Vagina (tissue), 2 donors: ENCODE measurements around the gene NOTCH4. TPM values are rescaled to one million over a fixed set of nuclear protein-coding genes. Genes with fewer than 3 reads are reported as not detected.

Source experiments
- DNase-seq, 2 donors: peaks; one replicate each; pipeline ENCODE4 v3.0.0-alpha.2; 2017; ENCODE audit errors: extremely low spot score in 2 of 2
- H3K27ac ChIP-seq: fragments of 200-600 bp; sonication (generic); one replicate; pipeline ENCODE4 v1.5.1; 2019
- H3K27me3 ChIP-seq: fragments of 200-600 bp; sonication (generic); one replicate; pipeline ENCODE4 v1.5.1; 2019
- H3K36me3 ChIP-seq, 2 donors: fragments of 200-600 bp; sonication (generic); one replicate each; pipeline ENCODE4 v1.5.1; 2017 to 2019
- H3K4me1 ChIP-seq: fragments of 200-600 bp; sonication (generic); one replicate; pipeline ENCODE4 v1.5.1; 2019
- H3K4me3 ChIP-seq, 2 donors: fragments of 200-600 bp; sonication (generic); 1 replicate in 1 of 2; 2 replicates in 1 of 2; pipeline ENCODE4 v1.5.1; 2016 to 2019
- H3K9me3 ChIP-seq: fragments of 200-600 bp; sonication (generic); one replicate; pipeline ENCODE4 v1.5.1; 2019
- CTCF ChIP-seq, 3 experiments: fragments of 450-650 bp in 2 of 3; fragments of 200-600 bp in 1 of 3; sonication (generic) in 1 of 3; IDR thresholded peaks; one replicate each; pipeline ENCODE4 v1.5.1; 2017 to 2019; ENCODE audit warnings: antibody characterized with exemption in 3 of 3, mild to moderate bottlenecking in 2 of 3, moderate library complexity in 2 of 3
- POLR2A ChIP-seq, 2 donors: fragments of 450-650 bp; IDR thresholded peaks; one replicate each; pipeline ENCODE4 v1.6.1; 2017; ENCODE audit warnings: antibody characterized with exemption in 2 of 2, mild to moderate bottlenecking in 2 of 2, moderate library complexity in 2 of 2
- POLR2AphosphoS5 ChIP-seq, 2 donors: sonication (generic); formaldehyde crosslinking; IDR thresholded peaks; one replicate each; pipeline ENCODE4 v1.9.0; 2017; ENCODE audit warnings: antibody characterized with exemption in 2 of 2, mild to moderate bottlenecking in 2 of 2, low read depth in 1 of 2; ENCODE audit not compliant: insufficient read depth in 1 of 2
- intact Hi-C: fragments of 100-400 bp; cut with DNase I; formaldehyde crosslinking; loops from one replicate; pipeline ENCODE4 v1.15.1; 2023
- total RNA-seq: library from RNA; depleted of rRNA; stranded (reverse); fragments of >200 nt; gene quantifications from one replicate; pipeline ENCODE4 v1.2.3, GENCODE V29; 2016

NOTCH4 gene
- total RNA-seq, 1 donor from 2014 or later: 18.2 TPM

- Histone ChIP-seq H3K4me1 (peaks cover 49% of the 10 kb centered on the region), H3K4me3 (peak within 1 kb of the TSS; percentile 75 to 88), H3K27ac (peak within 1 kb of the TSS; percentile 94), H3K27me3 (no peaks in the 10 kb centered on the region), H3K9me3 (no peaks in the 10 kb centered on the region), H3K36me3 (peaks cover 0 to 36% of the 10 kb centered on the region in 2 donors)
- intact Hi-C loops: loop anchor here (5.0 kb wide), 1 partner anchor 37 kb away; no protein-coding TSS in a partner anchor
- TF ChIP-seq CTCF (IDR thresholded peaks at IDR 0.05) (no peak), POLR2AphosphoS5 (IDR thresholded peaks at IDR 0.05; ENCODE audit: insufficient read depth in 1 of 2, low read depth in 1 of 2) (peak; percentile 89), POLR2A (IDR thresholded peaks at IDR 0.05) (peak in 1 of 2 donors; percentile 49)
- no peak for DNase-seq
Measured at GRCh38 chr6:32153564-32154513, 70.0 kb downstream of the NOTCH4 start, which contains the start of gene PPT2. Gene PPT2 (plus strand): TSS chr6:32154141. CDS start chr6:32154595, 454 bp downstream.

- Histone ChIP-seq H3K4me1 (peaks cover 49% of the 10 kb centered on the region), H3K9me3 (no peaks in the 10 kb centered on the region), H3K4me3 (peak overlapping the region; percentile 75 to 88), H3K36me3 (peaks cover 0 to 30% of the 10 kb centered on the region in 2 donors), H3K27ac (peak overlapping the region; percentile 94), H3K27me3 (no peaks in the 10 kb centered on the region)
- TF ChIP-seq CTCF (IDR thresholded peaks at IDR 0.05) (no peak), POLR2A (IDR thresholded peaks at IDR 0.05) (no peak), POLR2AphosphoS5 (IDR thresholded peaks at IDR 0.05; ENCODE audit: insufficient read depth in 1 of 2, low read depth in 1 of 2) (no peak)
- intact Hi-C loops: loop anchor here (5.0 kb wide), 1 partner anchor 36 kb away; no protein-coding TSS in a partner anchor
- DNase-seq: no peak
Measured at GRCh38 chr6:32152769-32153563, 70.9 kb downstream of the NOTCH4 start.

GRCh38 chr6:32151863-32152768 lies 71.8 kb downstream of the NOTCH4 start, which contains the start of gene PRRT1:
Gene PRRT1 (minus strand): TSS chr6:32151939. CDS start chr6:32151827, 112 bp downstream.
- Histone ChIP-seq H3K36me3 (peaks cover 0 to 23% of the 10 kb centered on the region in 2 donors), H3K4me3 (peak within 1 kb of the TSS; percentile 75 to 88), H3K4me1 (peaks cover 49% of the 10 kb centered on the region), H3K27ac (peak within 1 kb of the TSS; percentile 94), H3K9me3 (no peaks in the 10 kb centered on the region), H3K27me3 (no peaks in the 10 kb centered on the region)
- intact Hi-C loops: loop anchor here (5.0 kb wide), 1 partner anchor 35 kb away; no protein-coding TSS in a partner anchor
- TF ChIP-seq POLR2AphosphoS5 (IDR thresholded peaks at IDR 0.05; ENCODE audit: insufficient read depth in 1 of 2, low read depth in 1 of 2) (no peak), POLR2A (IDR thresholded peaks at IDR 0.05) (no peak), CTCF (IDR thresholded peaks at IDR 0.05) (no peak)
- DNase-seq: no peak

- no peaks in the 10 kb centered on the region for H3K9me3 ChIP-seq
- no peak for DNase-seq
- peaks cover 49% of the 10 kb centered on the region for H3K4me1 ChIP-seq
- H3K36me3 ChIP-seq: peaks cover 0 to 15% of the 10 kb centered on the region in 2 donors
- intact Hi-C loops: loop anchor here (5.0 kb wide), 1 partner anchor 34 kb away; no protein-coding TSS in a partner anchor
- H3K27me3 ChIP-seq: no peaks in the 10 kb centered on the region
- H3K27ac ChIP-seq: peak overlapping the region; percentile 94
- no peak for TF ChIP-seq CTCF (IDR thresholded peaks at IDR 0.05)
- TF ChIP-seq POLR2A (IDR thresholded peaks at IDR 0.05): no peak
- TF ChIP-seq POLR2AphosphoS5 (IDR thresholded peaks at IDR 0.05; ENCODE audit: insufficient read depth in 1 of 2, low read depth in 1 of 2): no peak
- peak overlapping the region; percentile 75 to 88 for H3K4me3 ChIP-seq
Measured at GRCh38 chr6:32151181-32151862, 72.5 kb downstream of the NOTCH4 start.
